DND-41 (cell line): ENCODE results near the gene GLS.
"Not testable (repeated sequence)": the region's sequence is repeated elsewhere in the genome, so short reads cannot be mapped to it uniquely, and the experiment has no call there.

Experiments
- ATAC-seq: fragments of 200-7000 bp; cut with Tn5 transposase; 3 replicates; pipeline ENCODE4 v1.9.1; 2021; ENCODE audit warnings: low read depth; ENCODE audit not compliant: insufficient read depth
- DNase-seq: peaks from one replicate; pipeline ENCODE4 v3.0.0-alpha.2; 2020
- H2AFZ ChIP-seq: 2 replicates; pipeline ENCODE4 v1.6.0; 2012; ENCODE audit warnings: low read depth, low read length
- H3K27ac ChIP-seq: 2 replicates; pipeline ENCODE4 v1.5.1; 2012; ENCODE audit warnings: low read length, inconsistent platforms
- H3K27me3 ChIP-seq: fragments of 200-600 bp; sonication (generic); 2 replicates; pipeline ENCODE4 v1.6.0; 2012; ENCODE audit warnings: low read length, mild to moderate bottlenecking, inconsistent platforms; ENCODE audit not compliant: insufficient read depth, poor library complexity
- H3K36me3 ChIP-seq: 2 replicates; pipeline ENCODE4 v1.5.1; 2012; ENCODE audit warnings: low read length, inconsistent platforms; ENCODE audit not compliant: insufficient read depth
- H3K4me1 ChIP-seq: 2 replicates; pipeline ENCODE4 v1.5.1; 2012; ENCODE audit warnings: mild to moderate bottlenecking, low read length; ENCODE audit not compliant: insufficient read depth
- H3K4me2 ChIP-seq: 2 replicates; pipeline ENCODE4 v1.6.0; 2012; ENCODE audit warnings: mild to moderate bottlenecking, moderate library complexity, low read length, inconsistent platforms; ENCODE audit not compliant: insufficient read depth
- H3K4me3 ChIP-seq, 2 experiments: fragments of 200-600 bp in 1 of 2; shearing (Covaris generic) in 1 of 2; 2 replicates each; pipeline ENCODE4 v1.5.1; 2012 to 2016; ENCODE audit warnings: inconsistent platforms in 2 of 2, low read length in 2 of 2, mild to moderate bottlenecking in 2 of 2, low read depth in 1 of 2, moderate library complexity in 1 of 2
- H3K79me2 ChIP-seq: 2 replicates; pipeline ENCODE4 v1.6.0; 2012; ENCODE audit warnings: low read length, inconsistent platforms; ENCODE audit not compliant: insufficient read depth
- H3K9ac ChIP-seq: 2 replicates; pipeline ENCODE4 v1.6.0; 2012; ENCODE audit warnings: low read depth, mild to moderate bottlenecking, inconsistent platforms, low read length, moderate library complexity
- H3K9me3 ChIP-seq: 2 replicates; pipeline ENCODE4 v1.5.1; 2012; ENCODE audit warnings: low read length, moderate library complexity, mild to moderate bottlenecking, inconsistent platforms; ENCODE audit not compliant: insufficient read depth, severe bottlenecking
- H4K20me1 ChIP-seq: 2 replicates; pipeline ENCODE4 v1.6.0; 2012; ENCODE audit warnings: low read length; ENCODE audit not compliant: insufficient read depth
- CTCF ChIP-seq: IDR thresholded peaks from 2 replicates; pipeline ENCODE4 v1.5.1; 2012; ENCODE audit warnings: borderline replicate concordance, low read length, moderate library complexity, mild to moderate bottlenecking; ENCODE audit not compliant: poor library complexity, severe bottlenecking; ENCODE audit errors: extremely low read depth
- EZH2 ChIP-seq: IDR thresholded peaks from 3 replicates; pipeline ENCODE4 v1.6.1; 2012; ENCODE audit warnings: borderline replicate concordance, low read depth, mild to moderate bottlenecking, moderate library complexity, low read length, inconsistent platforms; ENCODE audit not compliant: severe bottlenecking

GLS gene

GRCh38 chr2:190988910-190989309, 108.3 kb downstream of the GLS start:
- H3K79me2 ChIP-seq, result no peaks in the 10 kb centered on the region
- peaks cover 25% of the 10 kb centered on the region for H3K4me1 ChIP-seq
- no peak overlapping the region for H3K4me3 ChIP-seq
- DNase-seq, result no peak
- no peak for ATAC-seq
- H3K36me3 ChIP-seq, result peaks cover 93% of the 10 kb centered on the region
- no peak overlapping the region for H3K4me2 ChIP-seq
- TF ChIP-seq EZH2 (no peak), CTCF (no peak)
- H3K9ac ChIP-seq, result no peak overlapping the region
- no peak overlapping the region for H3K27ac ChIP-seq
- no peaks in the 10 kb centered on the region for H3K27me3 ChIP-seq
- no peak overlapping the region for H2AFZ ChIP-seq
- H3K9me3 ChIP-seq, result no peaks in the 10 kb centered on the region
- no peaks in the 10 kb centered on the region for H4K20me1 ChIP-seq

GRCh38 chr2:190990132-190990531, 109.5 kb downstream of the GLS start:
- Histone ChIP-seq H3K79me2 (no peaks in the 10 kb centered on the region), H3K36me3 (peaks cover 91% of the 10 kb centered on the region), H3K4me1 (peaks cover 25% of the 10 kb centered on the region), H3K27me3 (no peaks in the 10 kb centered on the region), H3K9me3 (no peaks in the 10 kb centered on the region), H2AFZ (no peak overlapping the region), H3K27ac (no peak overlapping the region), H3K4me2 (no peak overlapping the region), H3K4me3 (no peak overlapping the region), H4K20me1 (no peaks in the 10 kb centered on the region), H3K9ac (no peak overlapping the region)
- no peak for ATAC-seq
- DNase-seq, result no peak
- TF ChIP-seq EZH2 (no peak), CTCF (no peak)

- Histone ChIP-seq H3K4me3 (no peak overlapping the region), H3K27ac (no peak overlapping the region), H2AFZ (no peak overlapping the region), H3K27me3 (no peaks in the 10 kb centered on the region), H3K9me3 (no peaks in the 10 kb centered on the region), H4K20me1 (no peaks in the 10 kb centered on the region), H3K4me2 (no peak overlapping the region), H3K79me2 (no peaks in the 10 kb centered on the region), H3K4me1 (no peaks in the 10 kb centered on the region), H3K36me3 (peaks cover 93% of the 10 kb centered on the region), H3K9ac (no peak overlapping the region)
- no peak for ATAC-seq
- no peak for DNase-seq
- no peak for TF ChIP-seq EZH2
- no peak for TF ChIP-seq CTCF
Measured at GRCh38 chr2:190993292-190993643, 112.6 kb downstream of the GLS start.

GRCh38 chr2:190994148-190994547, 113.5 kb downstream of the GLS start:
- Histone ChIP-seq H3K79me2 (no peaks in the 10 kb centered on the region), H3K4me1 (no peaks in the 10 kb centered on the region), H2AFZ (no peak overlapping the region), H3K36me3 (peaks cover 92% of the 10 kb centered on the region), H3K9ac (no peak overlapping the region), H3K27ac (no peak overlapping the region), H3K27me3 (no peaks in the 10 kb centered on the region), H3K4me3 (no peak overlapping the region), H4K20me1 (no peaks in the 10 kb centered on the region), H3K4me2 (no peak overlapping the region), H3K9me3 (no peaks in the 10 kb centered on the region)
- ATAC-seq (no peak), DNase-seq (no peak)
- TF ChIP-seq CTCF, result no peak
- no peak for TF ChIP-seq EZH2

- H3K4me3 ChIP-seq, H3K27ac ChIP-seq, H2AFZ ChIP-seq, H3K79me2 ChIP-seq, ATAC-seq, H3K27me3 ChIP-seq, H3K9ac ChIP-seq, H4K20me1 ChIP-seq, H3K4me1 ChIP-seq, H3K9me3 ChIP-seq, DNase-seq, H3K4me2 ChIP-seq: not testable (repeated sequence)
- peaks cover 93% of the 10 kb centered on the region for H3K36me3 ChIP-seq
Measured at GRCh38 chr2:190995315-190995714, 114.7 kb downstream of the GLS start.
